CD4-positive, alpha-beta memory T cell (primary cell): ENCODE measurements around the gene PLEKHA7. TPM values are rescaled to one million over a fixed set of nuclear protein-coding genes. Genes with fewer than 3 reads are reported as not detected.
"Not testable (repeated sequence)": the region's sequence is repeated elsewhere in the genome, so short reads cannot be mapped to it uniquely, and the experiment has no call there.

Experiments
- CTCF ChIA-PET: fragments of 350-600 bp; sonication (Branson Sonifier 250); formaldehyde crosslinking; loops from one replicate; lab custom pipeline; 2021; ENCODE audit warnings: inconsistent platforms; ENCODE audit not compliant: partially characterized antibody; lab: Charles Lee
- POLR2A ChIA-PET: fragments of 350-600 bp; sonication (Branson Sonifier 250); formaldehyde crosslinking; loops from one replicate; lab custom pipeline; 2021; ENCODE audit not compliant: partially characterized antibody; lab: Charles Lee
- DNase-seq, 5 donors: peaks; one replicate each; pipeline versions ENCODE4 v3.0.0 to v3.0.0-alpha.2; 2020 to 2022; ENCODE audit warnings: mixed read lengths in 1 of 5
- H3K27ac ChIP-seq: one replicate; pipeline ENCODE4 v1.7.0; 2013; ENCODE audit warnings: low read depth, low read length
- H3K27me3 ChIP-seq: 2 replicates; pipeline ENCODE4 v1.7.0; 2013; ENCODE audit warnings: mild to moderate bottlenecking, low read length, moderate library complexity; ENCODE audit not compliant: insufficient read depth
- H3K36me3 ChIP-seq: 2 replicates; pipeline ENCODE4 v1.7.0; 2013; ENCODE audit warnings: mild to moderate bottlenecking, low read length, moderate library complexity; ENCODE audit not compliant: insufficient read depth
- H3K4me1 ChIP-seq: 2 replicates; pipeline ENCODE4 v1.7.0; 2013; ENCODE audit warnings: mild to moderate bottlenecking, low read length, moderate library complexity; ENCODE audit not compliant: insufficient read depth
- H3K4me3 ChIP-seq, 2 donors: one replicate each; pipeline ENCODE4 v1.7.0; 2013; ENCODE audit warnings: low read length in 2 of 2, mild to moderate bottlenecking in 1 of 2
- H3K9me3 ChIP-seq, 2 donors: one replicate each; pipeline ENCODE4 v1.7.0; 2013; ENCODE audit warnings: low read length in 2 of 2, control low read depth in 1 of 2; ENCODE audit not compliant: control insufficient read depth in 1 of 2
- H3K27ac Mint-ChIP-seq, 7 donors: one replicate each; pipeline ENCODE4 v1.8.0; 2020 to 2021; ENCODE audit warnings: mixed read lengths in 7 of 7, mild to moderate bottlenecking in 6 of 7, inconsistent platforms in 3 of 7, moderate library complexity in 3 of 7
- H3K27me3 Mint-ChIP-seq, 2 donors: one replicate each; pipeline ENCODE4 v1.8.0; 2020 to 2021; ENCODE audit warnings: mixed read lengths in 2 of 2
- H3K36me3 Mint-ChIP-seq, 2 donors: one replicate each; pipeline ENCODE4 v1.8.0; 2020 to 2021; ENCODE audit warnings: mixed read lengths in 2 of 2, inconsistent platforms in 1 of 2, mild to moderate bottlenecking in 1 of 2
- H3K4me1 Mint-ChIP-seq, 4 donors: one replicate each; pipeline ENCODE4 v1.8.0; 2020 to 2021; ENCODE audit warnings: mixed read lengths in 4 of 4, mild to moderate bottlenecking in 1 of 4
- H3K4me3 Mint-ChIP-seq, 8 donors: one replicate each; pipeline ENCODE4 v1.8.0; 2020 to 2021; ENCODE audit warnings: mixed read lengths in 8 of 8, mild to moderate bottlenecking in 7 of 8, moderate library complexity in 6 of 8, inconsistent platforms in 3 of 8
- H3K9me3 Mint-ChIP-seq, 8 donors: one replicate each; pipeline ENCODE4 v1.8.0; 2020 to 2021; ENCODE audit warnings: mixed read lengths in 8 of 8, mild to moderate bottlenecking in 5 of 8, inconsistent platforms in 3 of 8, moderate library complexity in 1 of 8
- intact Hi-C: fragments of 100-400 bp; cut with micrococcal nuclease; formaldehyde crosslinking; loops from one replicate; pipeline ENCODE4 v1.15.1; 2023
- polyA plus RNA-seq, 2 donors: library from polyadenylated mRNA; unstranded; fragments of 300-500 nt; fragmentation: Illumina TruSeq; gene quantifications; one replicate each; pipeline ENCODE4 v1.2.3, GENCODE V29; 2021
- total RNA-seq, 2 experiments: library from RNA; stranded (reverse); gene quantifications; one replicate each; pipeline ENCODE4 v1.2.3, GENCODE V29; 2021

Gene PLEKHA7
- total and polyA plus RNA-seq, 4 experiments from 2014 or later: 1.6 to 8.3 (median 6.0) TPM

DNA sequence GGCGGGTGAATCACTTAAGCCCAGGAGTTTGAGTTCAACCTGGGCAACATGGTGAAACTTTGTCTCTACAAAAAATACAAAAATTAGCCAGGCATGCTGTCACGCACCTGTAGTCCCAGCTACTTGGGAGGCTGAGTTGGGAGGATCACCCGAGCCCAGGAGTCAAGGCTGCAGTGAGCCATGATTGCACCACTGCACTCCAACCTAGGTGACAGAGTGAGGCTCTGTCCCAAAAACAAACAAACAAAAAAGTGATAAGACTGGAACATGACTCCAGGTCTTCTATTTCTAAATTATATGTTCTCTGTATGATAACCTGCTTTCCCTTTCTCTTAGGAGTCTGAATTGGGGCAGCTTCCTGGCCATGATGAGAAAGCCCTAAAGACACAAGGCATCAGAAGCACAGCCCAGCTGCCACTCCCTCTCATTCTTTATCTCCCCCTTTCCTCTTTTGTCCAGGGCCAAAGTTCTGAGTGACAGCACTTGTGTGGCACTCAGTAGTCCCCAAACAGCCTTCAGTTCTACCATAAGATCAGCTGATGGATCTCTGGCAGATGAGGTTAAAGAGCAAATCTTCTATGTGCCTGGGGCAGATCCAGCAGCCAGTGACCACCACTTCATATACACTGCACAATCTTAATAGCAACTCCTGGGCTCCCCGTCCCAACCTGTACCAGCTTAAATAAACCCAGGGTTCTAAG lies 139.8 kb downstream of the PLEKHA7 start:
- H3K27ac Mint-ChIP-seq: no peak overlapping the region
- intact Hi-C loops: no loop called here
- H3K36me3 Mint-ChIP-seq: no peaks in the 10 kb centered on the region

DNA sequence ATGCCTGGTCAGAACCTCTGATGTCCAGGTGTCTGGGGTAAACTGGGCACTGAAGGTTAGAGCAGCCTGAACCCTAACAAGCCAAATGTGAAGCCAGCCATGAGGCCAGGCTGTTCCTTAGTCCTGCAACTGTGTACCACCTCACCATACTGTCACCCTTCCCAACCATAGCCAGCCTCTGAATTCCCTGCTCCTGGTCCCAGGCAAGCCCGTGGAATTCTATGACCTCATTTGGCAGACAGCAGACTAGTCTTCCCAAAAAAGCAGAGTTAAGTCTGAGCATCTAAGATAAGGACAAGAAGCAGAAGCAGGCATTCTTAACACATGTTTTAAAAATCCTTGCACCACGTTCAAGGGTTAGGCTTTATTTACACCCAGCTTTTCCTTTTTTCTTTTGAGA lies 140.9 kb downstream of the PLEKHA7 start:
- Mint-ChIP-seq H3K4me1 (no peaks in the 10 kb centered on the region), H3K9me3 (no peaks in the 10 kb centered on the region), H3K4me3 (no peak overlapping the region), H3K27ac (no peak overlapping the region), H3K27me3 (no peaks in the 10 kb centered on the region), H3K36me3 (no peaks in the 10 kb centered on the region)
- Histone ChIP-seq H3K9me3 (no peaks in the 10 kb centered on the region), H3K36me3 (no peaks in the 10 kb centered on the region), H3K4me1 (no peaks in the 10 kb centered on the region), H3K27me3 (no peaks in the 10 kb centered on the region), H3K4me3 (no peak overlapping the region), H3K27ac (no peak overlapping the region)
- no peak for DNase-seq
- ChIA-PET CTCF (no interaction called here), POLR2A (no interaction called here)
- intact Hi-C loops: no loop called here

More for the DNA sequence above, 139.8 kb downstream of the PLEKHA7 start:
- no peaks in the 10 kb centered on the region for H3K4me1 ChIP-seq
- ChIA-PET POLR2A (no interaction called here), CTCF (no interaction called here)
- no peaks in the 10 kb centered on the region for H3K27me3 ChIP-seq
- H3K4me3 Mint-ChIP-seq: no peak overlapping the region
- H3K9me3 Mint-ChIP-seq: no peaks in the 10 kb centered on the region
- no peaks in the 10 kb centered on the region for H3K9me3 ChIP-seq
- H3K27me3 Mint-ChIP-seq: no peaks in the 10 kb centered on the region
- no peak overlapping the region for H3K27ac ChIP-seq
- H3K36me3 ChIP-seq: no peaks in the 10 kb centered on the region
- no peaks in the 10 kb centered on the region for H3K4me1 Mint-ChIP-seq
- no peak for DNase-seq
- H3K4me3 ChIP-seq: no peak overlapping the region

DNA sequence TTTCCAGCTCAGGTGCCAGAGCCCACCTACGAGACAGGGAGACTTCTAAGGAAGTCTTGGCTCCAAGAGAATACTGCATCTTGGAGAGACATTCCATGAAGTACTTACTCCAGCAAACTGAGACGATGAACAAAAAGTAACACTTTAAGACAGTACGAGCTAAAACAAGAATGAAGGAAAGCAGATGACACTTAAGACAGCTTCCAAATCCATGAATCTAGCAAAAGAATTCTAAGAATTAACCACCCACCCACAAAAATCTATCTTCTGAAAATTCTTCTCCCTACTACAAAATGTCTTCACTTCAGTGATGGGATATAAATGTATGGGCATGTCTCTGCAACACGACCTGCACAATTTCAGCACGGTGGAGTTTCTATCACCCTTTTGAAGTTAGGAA lies 142.8 kb downstream of the PLEKHA7 start:
- Histone ChIP-seq H3K36me3 (no peaks in the 10 kb centered on the region), H3K27me3 (no peaks in the 10 kb centered on the region), H3K4me3 (no peak overlapping the region), H3K9me3 (no peaks in the 10 kb centered on the region), H3K27ac (no peak overlapping the region), H3K4me1 (no peaks in the 10 kb centered on the region)
- no peaks in the 10 kb centered on the region for H3K4me1 Mint-ChIP-seq
- no peaks in the 10 kb centered on the region for H3K9me3 Mint-ChIP-seq
- DNase-seq: no peak
- ChIA-PET CTCF (no interaction called here), POLR2A (no interaction called here)
- no peaks in the 10 kb centered on the region for H3K27me3 Mint-ChIP-seq
- intact Hi-C loops: no loop called here
- H3K4me3 Mint-ChIP-seq: no peak overlapping the region
- H3K36me3 Mint-ChIP-seq: no peaks in the 10 kb centered on the region
- H3K27ac Mint-ChIP-seq: no peak overlapping the region

DNA sequence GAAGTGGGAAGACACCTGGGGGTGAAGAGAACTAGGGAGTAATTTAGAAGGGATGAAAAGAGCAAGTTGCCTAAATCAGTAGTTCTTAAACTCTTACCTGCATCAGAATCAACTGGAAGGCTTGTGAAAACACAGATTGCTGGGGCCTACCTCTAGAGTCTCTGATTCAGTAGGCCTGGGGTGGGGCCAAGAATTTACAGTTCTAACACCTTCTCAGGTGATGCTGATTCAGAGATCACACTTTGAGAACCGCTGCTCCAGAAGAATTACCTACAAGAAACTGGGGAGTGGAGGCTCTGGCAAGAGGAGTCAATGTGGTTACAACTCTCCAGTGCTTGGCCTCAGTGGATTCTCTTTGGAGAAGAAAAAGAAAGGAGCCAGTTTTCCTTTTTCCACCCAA lies 147.1 kb downstream of the PLEKHA7 start:
- POLR2A ChIA-PET: no interaction called here
- H3K4me3 Mint-ChIP-seq: no peak overlapping the region
- Histone ChIP-seq H3K27me3 (no peaks in the 10 kb centered on the region), H3K36me3 (no peaks in the 10 kb centered on the region), H3K27ac (no peak overlapping the region), H3K4me3 (no peak overlapping the region), H3K4me1 (no peaks in the 10 kb centered on the region), H3K9me3 (no peaks in the 10 kb centered on the region)
- no peaks in the 10 kb centered on the region for H3K4me1 Mint-ChIP-seq
- no peak overlapping the region for H3K27ac Mint-ChIP-seq
- intact Hi-C loops: no loop called here
- CTCF ChIA-PET: no interaction called here
- no peaks in the 10 kb centered on the region for H3K27me3 Mint-ChIP-seq
- H3K36me3 Mint-ChIP-seq: peaks cover 0 to 1% of the 10 kb centered on the region in 2 donors
- no peaks in the 10 kb centered on the region for H3K9me3 Mint-ChIP-seq
- DNase-seq: no peak

DNA sequence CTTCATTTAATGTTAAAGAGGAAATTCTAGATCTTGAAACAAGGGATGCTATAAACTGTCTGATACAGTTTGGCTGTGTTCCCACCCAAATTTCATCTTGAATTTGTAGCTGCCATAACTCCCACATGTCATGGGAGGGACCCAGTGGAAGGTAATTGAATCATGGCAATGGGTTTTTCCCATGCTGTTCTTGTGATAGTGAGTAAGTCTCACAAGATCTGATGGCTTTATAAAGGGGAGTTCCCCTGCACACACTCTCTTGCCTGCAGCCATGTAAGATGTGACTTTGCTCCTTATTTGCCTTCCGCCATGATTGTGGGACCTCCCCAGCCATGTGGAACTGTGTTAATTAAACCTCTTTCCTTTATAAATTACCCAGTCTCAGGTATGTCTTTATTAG lies 149.8 kb downstream of the PLEKHA7 start:
- H3K4me3 ChIP-seq, H3K27ac Mint-ChIP-seq: not testable (repeated sequence)

DNA sequence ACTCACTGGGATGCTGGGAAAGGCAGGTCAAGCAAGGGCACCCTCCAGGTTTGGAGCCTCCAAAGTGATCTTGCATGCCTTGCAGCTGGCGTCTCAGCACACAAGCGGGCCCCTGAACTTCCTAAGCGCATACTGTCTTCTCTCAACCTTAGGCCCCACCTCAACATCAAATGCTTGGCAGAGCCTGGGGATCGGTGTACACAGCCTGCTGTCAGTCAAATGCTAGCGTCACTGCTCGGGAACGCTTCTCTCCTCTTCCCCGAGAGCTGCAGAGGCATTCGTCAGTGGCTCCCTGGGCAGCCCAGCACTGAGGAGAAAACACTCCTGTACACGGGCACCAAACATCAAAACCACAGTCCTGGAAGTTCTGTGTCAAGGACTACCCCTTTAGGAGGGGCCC lies 150.8 kb downstream of the PLEKHA7 start:
- ChIA-PET POLR2A (no interaction called here), CTCF (no interaction called here)
- H3K36me3 Mint-ChIP-seq: peaks cover 0 to 1% of the 10 kb centered on the region in 2 donors
- no peak for DNase-seq
- H3K9me3 Mint-ChIP-seq: no peaks in the 10 kb centered on the region
- H3K4me3 Mint-ChIP-seq: no peak overlapping the region
- Histone ChIP-seq H3K4me1 (no peaks in the 10 kb centered on the region), H3K36me3 (no peaks in the 10 kb centered on the region), H3K27ac (no peak overlapping the region), H3K4me3 (no peak overlapping the region), H3K27me3 (no peaks in the 10 kb centered on the region), H3K9me3 (no peaks in the 10 kb centered on the region)
- intact Hi-C loops: no loop called here
- H3K27ac Mint-ChIP-seq: no peak overlapping the region
- H3K27me3 Mint-ChIP-seq: peaks cover 0 to 2% of the 10 kb centered on the region in 2 donors
- no peaks in the 10 kb centered on the region for H3K4me1 Mint-ChIP-seq

More for the DNA sequence above, 149.8 kb downstream of the PLEKHA7 start:
- H3K27me3 Mint-ChIP-seq, H3K27me3 ChIP-seq, H3K27ac ChIP-seq, H3K4me3 Mint-ChIP-seq, H3K36me3 ChIP-seq, H3K4me1 ChIP-seq, H3K9me3 Mint-ChIP-seq, DNase-seq, H3K36me3 Mint-ChIP-seq, POLR2A ChIA-PET, intact Hi-C loops, H3K4me1 Mint-ChIP-seq, H3K9me3 ChIP-seq: not testable (repeated sequence)
- CTCF ChIA-PET: interaction anchor here (0.7 kb wide), 1 partner anchor 44 kb away, joined by 3 read pairs; no protein-coding TSS in a partner anchor

DNA sequence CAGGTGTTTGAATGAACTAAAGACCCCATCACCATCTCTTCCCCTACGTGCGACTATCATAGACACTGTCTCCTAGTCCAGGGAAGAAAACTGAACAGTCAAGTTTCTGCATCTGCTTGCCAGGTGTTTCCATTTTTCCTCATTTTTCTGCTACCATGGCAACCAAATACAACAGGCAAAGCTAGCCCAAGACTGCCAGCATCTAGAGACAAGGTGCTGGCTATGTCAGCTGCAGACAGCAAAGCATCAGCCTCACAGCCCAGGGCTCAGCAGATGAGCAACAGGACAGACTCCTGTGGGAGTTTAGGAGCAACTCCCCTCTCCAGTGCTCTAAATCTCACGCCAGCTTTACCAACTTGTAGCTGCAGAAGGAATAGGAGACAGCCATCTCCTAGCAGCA lies 151.5 kb downstream of the PLEKHA7 start:
- Mint-ChIP-seq H3K4me3 (no peak overlapping the region), H3K27ac (no peak overlapping the region), H3K4me1 (no peaks in the 10 kb centered on the region), H3K27me3 (peaks cover 0 to 2% of the 10 kb centered on the region in 2 donors), H3K36me3 (peaks cover 0 to 1% of the 10 kb centered on the region in 2 donors), H3K9me3 (no peaks in the 10 kb centered on the region)
- Histone ChIP-seq H3K27me3 (no peaks in the 10 kb centered on the region), H3K4me1 (no peaks in the 10 kb centered on the region), H3K36me3 (no peaks in the 10 kb centered on the region), H3K27ac (no peak overlapping the region), H3K4me3 (no peak overlapping the region), H3K9me3 (no peaks in the 10 kb centered on the region)
- CTCF ChIA-PET: no interaction called here
- intact Hi-C loops: no loop called here
- DNase-seq: no peak
- POLR2A ChIA-PET: no interaction called here
